GM18907 (cell line): ENCODE data around the gene PLCL2.

Experiments used
- ATAC-seq: cut with Tn5 transposase; IDR thresholded peaks from one replicate; pipeline ENCODE4 v1.9.1; 2021; ENCODE audit warnings: mild to moderate bottlenecking, moderate library complexity; ENCODE audit not compliant: unreplicated experiment

Gene PLCL2

DNA sequence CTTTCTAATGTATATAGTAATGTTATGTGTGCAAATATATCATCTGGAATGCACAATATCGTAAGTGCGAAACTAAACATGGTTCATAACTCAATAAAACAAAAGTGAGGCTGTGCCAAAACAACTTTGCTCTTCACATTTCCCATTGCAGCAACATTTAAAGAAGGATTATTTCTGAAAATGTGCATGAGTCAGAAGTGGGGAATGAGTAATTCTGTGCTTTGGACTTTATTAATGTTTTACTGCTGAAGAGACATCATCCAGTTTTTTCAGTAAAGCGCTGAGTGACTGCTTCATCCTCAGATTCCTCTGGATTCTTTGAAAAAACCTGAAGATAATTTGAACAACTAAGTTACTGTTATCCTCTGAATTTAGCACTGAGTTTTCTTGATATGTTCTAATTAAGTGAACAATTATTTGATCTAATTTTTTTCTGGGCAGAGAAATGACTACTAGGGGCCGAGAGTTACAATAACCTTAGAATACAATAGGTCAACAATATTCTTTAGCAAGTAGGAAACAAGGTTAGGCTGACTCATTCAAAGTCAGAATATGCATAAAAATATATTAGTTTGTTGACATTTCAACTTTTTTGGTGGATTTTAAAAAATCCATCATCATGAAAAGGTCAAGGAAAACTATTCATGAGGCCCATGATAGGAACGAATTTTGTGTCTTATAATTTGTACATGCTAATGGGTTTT is 20.0 kb upstream of the PLCL2 start:
- no peak for ATAC-seq

DNA sequence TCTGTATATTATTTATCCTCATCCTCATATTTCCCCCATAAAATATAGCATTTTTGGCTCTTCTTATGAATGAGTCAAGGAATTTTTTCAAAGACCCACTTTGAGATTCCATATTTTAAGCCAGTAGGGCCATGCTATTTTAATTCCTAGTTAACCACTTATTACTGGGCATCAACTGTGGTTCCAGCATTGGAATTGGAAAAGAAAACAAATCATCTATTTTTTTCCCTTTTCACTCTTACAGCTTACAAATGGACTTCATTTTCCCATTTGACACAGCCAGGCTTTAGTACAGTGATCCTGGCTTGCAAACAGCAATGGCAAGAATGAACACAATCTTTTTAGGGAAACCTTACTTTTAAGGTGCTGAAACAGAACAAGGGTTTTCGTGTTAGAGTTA is 19.4 kb upstream of the PLCL2 start:
- ATAC-seq: no peak

DNA sequence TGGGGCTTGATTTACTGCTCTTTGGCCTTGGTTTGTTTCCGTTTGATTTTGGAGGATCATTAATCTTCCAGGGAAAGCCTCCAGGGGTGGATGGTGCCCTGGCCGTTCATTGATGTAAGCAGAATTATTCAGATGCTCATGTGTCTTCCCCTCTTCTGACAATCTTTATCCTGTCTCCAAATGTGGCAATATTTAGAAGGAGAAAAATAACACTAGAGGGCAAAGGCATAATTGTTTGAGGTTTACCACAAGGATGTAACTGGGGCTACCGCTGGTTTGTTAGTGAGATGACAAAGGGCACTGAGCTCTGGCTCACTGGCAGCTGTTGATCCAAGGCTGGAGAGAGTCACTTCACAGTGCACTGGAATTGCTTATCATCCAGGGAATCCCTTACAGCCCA is 18.2 kb upstream of the PLCL2 start:
- no peak for ATAC-seq

DNA sequence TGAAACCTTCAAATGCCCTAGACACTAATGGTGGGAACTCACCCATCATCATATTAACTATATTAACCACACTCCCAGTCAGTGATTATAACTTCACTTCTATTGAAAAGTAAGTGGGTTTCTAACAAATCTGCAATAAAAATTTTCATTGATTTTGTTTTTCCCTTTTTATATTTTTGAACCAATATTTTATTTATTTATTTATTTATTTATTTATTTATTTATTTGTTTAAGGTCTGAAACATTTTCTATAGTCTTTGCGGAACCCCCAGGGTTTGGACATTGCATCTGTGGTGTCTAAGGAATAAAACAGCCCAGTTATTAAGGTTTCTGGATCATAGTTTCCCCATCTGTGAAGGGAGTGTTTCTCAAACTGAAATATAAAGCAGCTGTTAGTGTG is 16.2 kb upstream of the PLCL2 start:
- ATAC-seq: no peak

DNA sequence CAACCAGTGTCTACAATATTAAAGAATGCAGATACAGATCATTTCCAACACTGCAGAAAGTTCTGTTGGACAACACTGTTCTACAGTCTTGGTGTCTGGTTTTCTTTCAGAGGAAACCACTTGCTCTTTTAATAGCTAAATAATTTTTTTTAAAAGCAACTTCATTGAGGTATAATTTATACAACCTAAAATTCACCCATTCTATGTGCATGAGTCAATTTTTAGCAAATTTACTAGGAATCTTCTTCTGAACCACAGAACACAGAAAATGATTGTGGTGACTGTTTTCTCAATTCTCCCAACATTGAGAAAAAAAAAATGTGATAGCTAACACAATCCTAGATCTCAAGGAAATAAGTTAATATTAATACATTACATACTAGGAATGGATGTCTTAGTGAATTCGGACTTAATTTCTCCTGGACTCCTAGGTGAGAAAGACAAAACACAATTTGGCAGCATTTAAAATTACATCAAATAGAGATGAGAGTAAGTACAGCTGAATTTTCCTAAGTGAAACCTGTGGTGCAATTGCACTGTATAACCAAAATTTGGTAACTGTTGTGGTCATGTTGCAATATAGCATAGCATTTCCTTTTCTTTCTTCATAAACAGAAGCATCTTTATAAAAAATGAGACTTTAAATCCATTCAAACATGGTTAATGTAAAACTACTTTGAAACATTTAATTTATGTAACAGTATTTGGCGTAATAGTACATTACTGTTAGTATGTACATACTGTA is 15.3 kb upstream of the PLCL2 start:
- ATAC-seq: no peak

DNA sequence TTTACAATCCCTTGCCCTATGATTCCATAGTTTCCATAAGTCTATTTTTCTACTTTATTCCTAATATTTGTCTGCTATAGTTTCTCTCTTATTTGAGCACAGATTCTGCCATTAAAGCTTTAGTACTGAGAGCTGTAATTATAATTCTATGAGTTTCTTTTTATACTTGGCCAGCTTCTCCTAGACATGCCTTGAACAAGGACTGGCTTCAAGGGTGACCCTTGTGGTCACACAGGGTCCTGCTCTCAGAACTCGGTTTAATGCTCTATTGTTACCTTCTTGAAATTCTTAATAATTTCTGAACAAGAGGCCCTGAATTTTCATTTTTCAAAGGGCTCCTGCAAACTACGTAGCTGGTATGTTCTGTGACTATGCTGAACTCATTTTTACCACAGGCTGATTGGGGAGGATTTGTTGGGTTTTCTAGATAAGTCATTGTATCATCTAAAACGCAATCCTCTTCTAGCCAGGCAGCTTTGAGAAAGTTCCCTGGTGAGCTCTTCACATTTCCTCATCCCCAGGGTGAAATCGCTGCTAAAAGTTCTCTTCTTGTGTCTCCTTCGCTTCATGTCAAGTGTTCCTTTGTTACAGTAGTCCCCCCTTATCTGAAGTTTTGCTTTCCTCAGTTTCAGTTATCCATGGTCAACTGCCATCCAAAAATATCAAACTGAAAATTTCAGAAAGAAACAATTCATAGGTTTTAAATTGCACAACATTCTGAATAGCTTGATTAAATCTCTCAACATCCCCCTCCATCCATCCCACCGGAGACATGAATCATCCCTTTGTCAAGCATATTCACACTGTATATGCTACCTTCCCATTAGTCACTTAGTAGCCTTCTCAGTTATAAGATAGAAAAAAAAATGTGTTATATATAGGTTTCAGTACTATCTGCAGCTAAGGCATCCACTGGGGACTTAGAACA is 12.6 kb upstream of the PLCL2 start:
- no peak for ATAC-seq

DNA sequence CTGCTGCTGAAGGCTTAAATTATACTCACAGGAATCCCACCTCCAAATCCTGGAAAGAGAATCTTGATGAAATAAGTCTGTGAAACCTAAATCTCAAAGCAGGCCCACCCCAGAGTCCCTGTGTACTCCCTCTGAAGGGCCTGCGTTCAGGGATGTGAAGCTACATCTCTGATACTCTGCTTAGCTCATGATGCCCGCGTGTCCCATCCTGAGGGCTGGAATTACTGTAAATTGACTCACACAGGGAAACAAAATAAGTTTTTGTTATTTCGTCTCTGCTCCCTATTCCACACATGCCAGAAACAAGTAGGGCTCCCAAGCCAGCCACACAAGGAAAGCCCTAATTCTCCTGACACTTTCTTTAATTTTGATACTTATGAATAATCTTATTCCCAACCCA is 10.9 kb upstream of the PLCL2 start:
- ATAC-seq: no peak

DNA sequence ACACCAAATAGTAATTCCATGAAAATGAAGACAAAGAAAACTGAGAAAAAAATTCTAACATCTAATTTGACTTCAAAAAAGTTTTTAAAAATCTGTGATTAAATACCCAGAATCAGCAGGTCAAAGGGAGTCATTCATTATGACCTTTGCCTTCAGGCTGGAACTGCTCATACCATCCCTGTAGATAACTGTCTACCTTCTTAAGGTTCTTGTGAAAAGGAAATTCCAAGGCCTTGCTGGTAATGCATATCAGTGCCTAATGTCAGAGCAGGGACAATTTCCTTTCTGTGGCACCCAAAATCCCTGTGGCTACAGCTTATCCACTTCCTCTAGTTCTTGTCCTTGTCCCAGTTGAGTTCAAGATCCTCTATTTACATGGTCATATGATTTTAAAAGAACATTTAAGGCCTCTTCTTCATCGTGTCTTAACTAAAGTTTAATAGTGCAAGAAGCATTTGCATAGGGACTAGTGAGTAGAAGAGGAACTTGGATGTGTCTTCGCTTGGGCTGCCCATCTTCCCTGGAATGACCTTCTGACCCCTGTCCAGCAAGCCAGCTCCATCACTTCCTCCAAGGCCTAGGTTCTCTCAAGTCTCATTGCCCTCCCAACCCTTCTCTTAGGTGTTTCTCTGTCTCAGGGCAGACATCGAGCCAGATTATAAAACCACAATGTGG is 8.7 kb upstream of the PLCL2 start:
- no peak for ATAC-seq

DNA sequence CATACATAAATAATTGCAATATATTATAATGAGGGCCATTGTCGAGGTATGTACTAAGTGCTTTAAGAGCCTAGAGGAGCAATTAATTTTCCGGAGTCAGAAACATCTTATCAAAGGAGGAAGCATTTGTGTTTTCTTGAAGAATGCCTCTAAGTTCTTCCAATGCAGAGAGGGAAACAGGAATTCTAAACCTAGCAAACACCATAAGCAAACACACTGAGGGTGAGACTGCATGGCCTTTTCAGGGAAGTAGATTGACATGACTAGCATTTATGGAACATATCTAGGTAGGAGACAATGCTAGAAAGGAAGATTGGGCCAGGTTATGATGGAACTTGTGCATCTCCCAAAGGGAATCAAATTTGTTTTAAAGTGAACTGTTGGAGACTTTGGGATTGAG is 7.2 kb upstream of the PLCL2 start:
- ATAC-seq: no peak

DNA sequence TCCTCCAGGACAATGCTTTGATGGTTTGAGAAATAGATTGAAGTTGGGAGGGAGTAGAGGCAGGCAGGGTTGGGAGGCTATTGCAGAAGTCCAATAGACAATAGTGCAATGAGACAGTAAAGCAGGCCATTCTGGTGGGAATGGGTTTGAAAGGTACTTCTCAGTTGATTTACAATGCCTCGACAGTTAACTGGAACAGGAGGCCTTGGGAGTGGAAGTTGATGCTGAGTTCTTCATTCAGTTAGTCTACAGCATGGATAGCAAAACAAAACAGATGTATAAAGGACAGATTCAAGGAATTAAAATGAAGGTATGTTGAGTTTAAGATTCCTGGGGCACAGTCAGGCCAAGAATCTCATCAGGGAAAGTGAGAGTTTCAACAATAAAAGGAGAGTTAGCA is 6.8 kb upstream of the PLCL2 start:
- ATAC-seq: no peak

DNA sequence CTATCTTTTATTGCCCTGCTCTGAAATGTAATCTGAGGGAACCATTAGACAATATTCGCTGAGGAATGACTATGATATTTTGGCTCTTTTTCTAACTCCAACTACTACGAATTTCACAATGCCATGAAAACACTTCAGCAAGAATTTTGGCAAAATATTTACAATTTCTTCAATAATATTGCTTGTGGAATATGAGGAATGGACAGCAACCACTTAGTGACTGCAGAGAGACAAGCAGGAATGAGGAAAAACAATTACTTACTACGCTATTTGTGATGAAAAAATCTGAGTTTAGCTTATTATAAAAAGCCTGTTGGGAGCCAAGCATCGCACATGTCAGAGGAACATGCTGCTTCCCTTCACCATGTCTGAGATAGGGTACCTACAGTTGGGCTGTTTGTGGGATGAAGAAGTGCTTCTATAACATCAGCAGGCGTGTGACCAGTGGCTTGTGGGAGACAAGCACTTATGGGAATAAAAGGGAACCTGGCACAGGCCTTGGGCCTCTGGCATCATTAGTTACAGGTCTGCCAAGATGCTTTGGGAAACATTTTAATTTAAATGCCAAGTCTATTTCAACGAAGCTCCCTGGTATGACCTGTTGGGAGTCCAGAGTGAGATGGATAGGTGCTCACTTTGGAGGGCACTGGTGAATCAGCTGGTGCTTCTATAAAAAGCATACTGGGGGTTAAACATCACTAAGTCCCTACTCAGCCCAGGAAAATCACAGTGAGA is 2.7 kb upstream of the PLCL2 start:
- ATAC-seq: no peak

DNA sequence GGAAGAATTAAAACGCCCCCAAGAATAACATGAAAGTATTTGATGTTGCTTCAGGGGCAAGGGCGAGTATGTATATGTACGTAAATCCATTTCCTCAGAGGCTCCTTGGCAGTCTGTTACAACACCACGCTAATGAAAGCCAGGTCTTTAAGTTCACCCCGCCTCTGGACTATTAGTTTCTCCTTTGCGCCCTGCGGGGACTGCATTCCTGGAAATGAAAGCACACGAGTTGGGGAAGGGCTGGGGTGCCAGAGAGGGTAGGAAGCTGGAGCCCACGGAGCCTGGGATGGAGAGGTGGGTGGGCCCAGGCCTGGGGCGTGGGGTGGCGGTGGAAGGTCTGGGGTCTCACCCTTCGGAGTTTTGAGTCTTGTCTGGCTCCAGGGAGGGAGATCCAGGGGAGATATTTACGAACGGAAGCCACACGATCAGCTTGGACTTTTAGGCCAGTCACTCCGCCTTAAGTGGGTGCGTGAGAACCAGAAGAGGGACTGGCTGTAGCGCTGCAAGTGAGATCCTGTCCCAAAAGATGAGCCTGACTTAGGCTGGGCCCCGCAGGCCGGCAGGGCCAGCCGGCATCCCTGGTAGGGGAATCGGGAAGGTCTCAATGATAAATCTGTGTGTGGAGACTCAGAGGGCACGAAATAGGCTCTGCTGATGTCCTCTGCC is 1.6 kb upstream of the PLCL2 start:
- no peak for ATAC-seq

DNA sequence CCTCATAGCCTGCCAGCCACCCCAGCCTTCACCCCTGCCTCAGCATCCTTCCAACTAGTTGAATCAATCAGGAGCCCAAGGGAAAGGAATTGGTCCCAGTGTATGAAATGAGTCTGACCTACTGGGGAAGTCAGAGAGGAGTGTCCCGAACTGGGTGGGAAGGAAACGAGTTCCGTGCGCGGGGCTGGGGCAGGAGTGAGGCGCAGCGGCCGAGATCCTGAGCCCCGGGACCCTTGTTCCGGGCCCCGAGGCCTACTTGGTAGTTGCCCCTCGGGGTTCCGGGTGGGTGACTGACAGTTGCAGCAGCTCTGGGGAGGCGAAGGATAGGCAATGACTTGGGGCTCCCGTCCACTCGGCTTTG is 1.1 kb upstream of the PLCL2 start:
- ATAC-seq: no peak

DNA sequence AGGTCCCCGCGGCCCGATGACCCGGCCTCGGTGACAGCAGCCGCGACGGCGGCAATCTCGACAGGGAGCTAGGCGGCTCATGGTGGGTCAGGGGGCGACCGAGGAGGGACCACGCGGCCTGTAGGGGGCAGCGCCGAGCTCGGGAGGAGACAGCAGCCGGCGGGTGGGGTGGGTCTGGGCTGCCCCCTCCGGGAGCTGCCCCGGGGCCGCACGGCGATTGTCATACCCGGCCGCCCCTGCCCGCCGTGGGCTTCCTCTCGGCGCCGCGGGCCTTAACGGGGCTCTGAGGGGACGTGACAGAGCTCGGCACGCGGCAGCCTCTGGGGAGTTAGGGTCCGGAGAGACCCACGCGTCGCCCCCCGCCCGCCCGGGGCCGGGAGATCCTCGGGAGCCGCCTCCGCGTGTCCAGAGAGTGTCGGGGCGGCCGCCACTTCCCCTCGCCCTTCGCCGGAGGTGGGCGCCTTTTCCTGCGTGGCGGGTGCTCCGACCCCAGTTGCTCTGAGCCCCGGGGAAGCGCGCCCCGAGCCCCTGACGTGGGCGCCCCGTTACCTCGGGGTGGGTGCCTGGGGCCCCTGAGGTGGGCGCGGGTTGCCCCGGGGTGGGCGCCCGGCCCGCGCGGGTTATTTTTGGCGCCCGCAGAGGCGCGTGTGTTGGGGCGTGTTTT is 539 bp upstream of the PLCL2 start:
- peak; percentile 41 for ATAC-seq

DNA sequence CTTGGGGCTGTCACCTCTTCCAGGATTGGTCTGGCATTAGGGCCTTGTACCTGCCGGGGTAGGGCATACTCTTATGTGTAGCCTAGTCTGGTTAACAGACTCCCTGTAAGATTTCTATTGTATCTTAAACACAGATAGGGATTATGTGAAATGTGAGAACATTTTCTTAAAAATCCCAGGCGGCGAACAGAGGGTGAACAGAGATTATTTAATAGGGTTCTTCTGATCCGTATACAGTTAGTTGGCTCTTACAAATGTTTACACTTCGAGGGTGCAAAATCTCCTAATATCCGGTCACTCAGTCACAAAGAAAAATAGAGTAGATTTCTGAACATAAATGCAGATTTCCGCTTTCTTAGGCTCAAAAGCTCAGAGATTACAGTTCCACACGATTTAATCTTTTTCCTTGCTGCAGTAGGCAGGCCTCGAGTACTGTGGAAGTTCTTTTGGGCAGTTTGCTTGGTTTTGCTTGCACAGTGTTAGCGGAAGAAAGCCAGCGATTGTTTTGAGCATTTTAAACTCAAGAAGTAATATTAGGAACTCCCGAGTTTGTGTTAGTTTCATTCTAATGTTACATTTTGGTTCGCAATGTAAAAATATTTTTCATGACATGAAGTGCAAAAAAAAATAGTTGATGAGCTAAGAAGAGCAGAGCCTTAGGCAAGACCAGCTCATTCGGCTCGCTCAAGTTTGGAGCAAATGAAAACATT is 993 bp downstream of the PLCL2 start:
- ATAC-seq: peak; percentile 52

DNA sequence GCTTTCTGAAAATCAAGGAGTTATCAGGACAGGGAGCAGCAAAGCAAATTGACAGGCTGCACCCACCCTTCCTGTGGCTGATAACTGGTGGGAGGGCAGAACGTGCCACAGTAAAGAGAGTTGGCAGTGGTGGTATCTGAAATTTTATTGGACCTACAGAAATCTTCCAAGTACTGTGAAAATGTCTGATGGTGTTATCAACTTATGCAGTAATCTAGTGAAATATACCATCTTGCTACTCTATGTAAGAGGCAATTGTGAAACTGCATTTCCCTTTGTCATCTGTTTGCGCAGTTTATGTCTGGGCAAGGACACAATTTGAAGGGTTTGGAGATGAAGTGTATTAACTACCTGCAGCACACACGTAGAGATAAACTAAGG is 1.5 kb downstream of the PLCL2 start:
- no peak for ATAC-seq

DNA sequence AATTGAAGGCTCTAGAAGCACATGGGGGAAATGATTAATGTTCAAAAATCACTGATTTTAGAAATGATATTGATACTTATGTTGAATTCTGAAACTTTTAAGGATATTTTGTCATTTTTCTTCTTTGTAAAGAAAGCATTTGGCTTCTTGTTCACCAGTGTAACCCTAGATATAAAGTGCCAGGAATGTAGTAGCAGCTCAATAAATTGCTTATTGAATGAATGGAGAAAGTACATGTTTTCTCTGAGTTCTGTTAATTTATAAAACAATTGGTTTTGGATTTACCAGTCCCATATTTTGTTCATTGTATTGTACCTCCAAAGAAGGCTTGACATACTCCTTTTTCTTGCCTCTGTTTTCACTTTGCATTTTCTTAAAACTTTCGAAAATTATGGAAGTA is 2.4 kb downstream of the PLCL2 start:
- ATAC-seq: no peak

DNA sequence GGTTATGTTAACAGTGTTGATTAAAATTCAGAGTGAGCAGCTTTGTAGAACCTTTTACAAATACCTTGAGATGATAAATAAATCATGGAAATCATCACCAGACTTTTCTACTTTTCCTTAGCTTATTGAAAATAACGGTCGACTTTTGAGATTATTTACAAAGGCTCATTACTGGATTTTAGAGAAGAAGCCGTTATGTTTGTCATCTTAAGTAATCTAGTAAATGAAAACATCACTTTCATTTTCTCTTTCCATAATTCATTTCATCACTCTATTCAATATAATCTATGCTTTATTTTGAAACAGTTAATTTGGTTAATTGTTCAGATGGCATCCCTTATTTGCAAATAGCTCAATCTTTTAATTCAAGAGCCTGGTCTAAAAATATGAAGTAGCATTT is 3.6 kb downstream of the PLCL2 start:
- ATAC-seq: no peak
